GM12878 (cell line): ENCODE results near the gene DIS3L2. TPM values are rescaled to one million over a fixed set of nuclear protein-coding genes. Genes with fewer than 3 reads are reported as not detected.
A peak's percentile ranks its signal among the peaks of the same experiment; 100 is the strongest.

Source experiments
- ATAC-seq: fragments of 200-7000 bp; cut with Tn5 transposase; 3 replicates; pipeline ENCODE4 v1.9.1; 2020; ENCODE audit warnings: mild to moderate bottlenecking, moderate library complexity
- BruUV-seq: library from RNA; stranded (reverse); fragments of 400-500 nt; replicated peaks from 2 replicates; lab custom pipeline; 2021; lab: Mats Ljungman, UMichigan
- CTCF ChIA-PET: fragments of 300-600 bp; sonication (Branson Sonifier 250); formaldehyde crosslinking; extraction: SDS; loops from one replicate; lab custom pipeline; 2021; ENCODE audit warnings: inconsistent platforms; lab: Yijun Ruan, JAX
- POLR2A ChIA-PET: fragments of 350-600 bp; formaldehyde crosslinking; extraction: SDS; loops from one replicate; lab custom pipeline; 2021; ENCODE audit warnings: inconsistent platforms; lab: Charles Lee
- RAD21 ChIA-PET: fragments of 300-600 bp; sonication (Branson Sonifier 250); formaldehyde crosslinking; loops from one replicate; lab custom pipeline; 2023; ENCODE audit warnings: antibody characterized with exemption; ENCODE audit not compliant: unreplicated experiment; lab: Charles Lee
- SMC1A ChIA-PET: fragments of 300-600 bp; sonication (Branson Sonifier 250); formaldehyde crosslinking; loops from one replicate; lab custom pipeline; 2023; ENCODE audit not compliant: unreplicated experiment, uncharacterized antibody; lab: Charles Lee
- DNase-seq: peaks from one replicate; pipeline ENCODE4 v3.0.0-alpha.2; 2011; ENCODE audit warnings: low read depth, low spot score
- FAIRE-seq: peaks from 3 replicates; lab custom pipeline; 2011; peaks lifted over from hg19 to GRCh38; lab: Jason Lieb, UNC
- H2AFZ ChIP-seq: 2 replicates; pipeline ENCODE4 v1.6.0; 2011; ENCODE audit warnings: low read depth, low read length, control low read depth; ENCODE audit not compliant: control insufficient read depth
- H3K27ac ChIP-seq: 2 replicates; pipeline ENCODE4 v1.5.1; 2011; ENCODE audit warnings: control low read depth; ENCODE audit not compliant: control insufficient read depth, insufficient read depth
- H3K27me3 ChIP-seq, 2 experiments: replicated peaks in 1 of 2; 2 replicates each; pipeline versions ENCODE4 v1.6.0 to v1.6.1; 2011; ENCODE audit warnings: low read length in 1 of 2; ENCODE audit not compliant: control insufficient read depth in 2 of 2, insufficient read depth in 2 of 2
- H3K36me3 ChIP-seq, 2 experiments: 2 replicates each; pipeline ENCODE4 v1.5.1; 2011; ENCODE audit warnings: low read length in 1 of 2; ENCODE audit not compliant: control insufficient read depth in 2 of 2, insufficient read depth in 2 of 2
- H3K4me1 ChIP-seq: 2 replicates; pipeline ENCODE4 v1.6.1; 2011; ENCODE audit warnings: mild to moderate bottlenecking, low read length, moderate library complexity, mixed read lengths; ENCODE audit not compliant: control insufficient read depth, insufficient read depth
- H3K4me2 ChIP-seq: 2 replicates; pipeline ENCODE4 v1.6.0; 2011; ENCODE audit warnings: control low read depth; ENCODE audit not compliant: control insufficient read depth, insufficient read depth
- H3K4me3 ChIP-seq: fragments of 200-600 bp; sonication (generic); 2 replicates; pipeline ENCODE4 v1.5.1; 2016
- H3K79me2 ChIP-seq: 2 replicates; pipeline ENCODE4 v1.6.0; 2011; ENCODE audit warnings: low read length; ENCODE audit not compliant: control insufficient read depth, insufficient read depth
- H3K9ac ChIP-seq: 2 replicates; pipeline ENCODE4 v1.8.0; 2011; ENCODE audit warnings: low read length, control low read depth, mixed read lengths; ENCODE audit not compliant: control insufficient read depth, insufficient read depth
- H3K9me3 ChIP-seq: replicated peaks from 3 replicates; pipeline ENCODE4 v1.5.1; 2011; ENCODE audit warnings: mild to moderate bottlenecking, low read length; ENCODE audit not compliant: control insufficient read depth, insufficient read depth
- H4K20me1 ChIP-seq: 2 replicates; pipeline ENCODE4 v1.6.0; 2011; ENCODE audit not compliant: control insufficient read depth, insufficient read depth
- NR2F1 ChIP-seq: fragments of 450-650 bp; conservative IDR thresholded peaks from 2 replicates; pipeline ENCODE4 v1.6.1; 2017; ENCODE audit warnings: mild to moderate bottlenecking
- ZBED1 ChIP-seq: IDR thresholded peaks from 2 replicates; pipeline ENCODE4 v1.6.1; 2016; ENCODE audit warnings: borderline replicate concordance
- WGBS: methylation state at CpG from one replicate; pipeline ENCODE4 v1.1.6; 2016; ENCODE audit warnings: low lambda C conversion rate; ENCODE audit not compliant: insufficient replicate concordance, insufficient coverage; ENCODE audit errors: missing lambda C conversion rate; 5-methylcytosine and 5-hydroxymethylcytosine counted together
- in situ Hi-C: fragments of 300-500 bp; cut with MboI; formaldehyde crosslinking; loops from 9 replicates; pipeline ENCODE4 v1.14.3; 2018; ENCODE audit warnings: mixed read lengths
- intact Hi-C: fragments of 100-400 bp; cut with micrococcal nuclease; formaldehyde crosslinking; loops from one replicate; pipeline ENCODE4 v1.14.2; 2022; ENCODE audit not compliant: unreplicated experiment
- polyA plus RNA-seq, 11 experiments: library from polyadenylated mRNA; depleted of rRNA in 4 of 11; unstranded in 6 of 11; stranded (reverse) in 5 of 11; fragments of >200 nt; fragmentation: Nextera tagmentation in 4 of 11; fragmentation: Illumina TruSeq in 1 of 11; extraction: Ambion mirVana in 4 of 11; extraction: Trizol in 1 of 11; gene quantifications; 1 replicate in 1 of 11; 2 replicates in 10 of 11; pipeline versions ENCODE4 v1.2.1 to v1.2.3, GENCODE V29; 2011 to 2016; ENCODE audit warnings: inconsistent platforms in 2 of 11, missing spikeins in 2 of 11, low read depth in 1 of 11
- total RNA-seq, 4 experiments: library from RNA; depleted of rRNA in 3 of 4; stranded (reverse); fragments of >200 nt in 3 of 4; fragmentation: Illumina TruSeq in 1 of 4; extraction: Trizol in 1 of 4; gene quantifications; 2 replicates each; pipeline versions ENCODE4 v1.2.1 to v1.2.3, GENCODE V29; 2013 to 2021
- TF ChIP-seq, protein P1 (sequence below): fragments of 450-650 bp; IDR thresholded peaks from 2 replicates; pipeline ENCODE4 v1.6.1; 2016; ENCODE audit warnings: mild to moderate bottlenecking

DIS3L2 gene
- total and polyA plus RNA-seq, 10 of the 15 experiments (the other 5 are each of a cell fraction or from before 2014, with no cell fraction given), result 3.5 to 27.1 (median 16.0) TPM

DNA sequence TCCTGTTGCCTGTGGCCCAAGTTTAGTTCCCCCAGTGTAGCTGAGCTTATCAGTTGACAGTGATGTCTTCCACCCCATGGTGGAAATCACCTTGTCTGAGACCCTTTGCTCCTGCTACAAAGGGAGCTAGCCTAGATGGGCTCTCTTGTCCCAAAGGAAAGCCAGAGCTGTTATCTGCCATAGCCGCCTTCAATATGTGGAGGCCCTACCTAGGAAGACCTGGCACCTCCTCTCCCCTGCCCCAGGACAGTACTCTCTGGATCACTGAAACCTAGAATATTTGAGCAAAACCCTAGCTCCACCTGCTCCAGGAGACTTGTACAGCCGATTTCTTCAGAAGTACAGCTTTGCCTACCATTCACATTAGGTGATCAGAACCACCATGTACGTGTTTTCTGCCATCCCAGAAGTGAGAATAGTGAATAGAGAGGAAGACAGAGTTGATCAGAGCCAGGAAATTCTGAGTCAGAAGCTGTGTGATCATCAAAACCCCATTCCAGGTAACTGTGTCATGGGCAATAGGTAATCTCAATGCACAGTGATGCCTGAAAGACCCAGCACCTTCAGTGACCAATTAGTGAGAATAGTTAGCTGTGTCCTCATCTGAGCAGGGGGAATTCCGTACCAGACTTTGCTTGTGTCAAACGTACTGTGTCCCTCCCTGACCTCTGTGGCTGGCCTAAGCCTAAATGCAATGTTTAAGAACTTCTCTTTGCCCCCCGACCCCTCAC, 278.6 kb downstream of the DIS3L2 start:
- no peak overlapping the region for H3K4me2 ChIP-seq
- ChIA-PET SMC1A (interaction anchor here (1.0 to 2.9 kb wide), 4 partner anchors 10 to 53 kb away, joined by 3 to 12 read pairs (median 3); no protein-coding TSS in a partner anchor), CTCF (interaction anchor here (0.8 to 2.5 kb wide), 6 partner anchors 10 to 439 kb away, joined by 3 to 15 read pairs (median 5); no protein-coding TSS in a partner anchor), RAD21 (interaction anchor here (1.5 to 1.7 kb wide), 2 partner anchors 9 to 52 kb away, joined by 5 to 7 read pairs; no protein-coding TSS in a partner anchor), POLR2A (interaction anchor here (1.1 to 1.6 kb wide), 3 partner anchors 9 to 19 kb away, joined by 3 to 5 read pairs (median 3); no protein-coding TSS in a partner anchor)
- no peaks in the 10 kb centered on the region for H3K27me3 ChIP-seq
- H3K4me3 ChIP-seq, result no peak overlapping the region
- in situ Hi-C loops (no loop called here), intact Hi-C loops (no loop called here)
- TF ChIP-seq, protein P1, sequence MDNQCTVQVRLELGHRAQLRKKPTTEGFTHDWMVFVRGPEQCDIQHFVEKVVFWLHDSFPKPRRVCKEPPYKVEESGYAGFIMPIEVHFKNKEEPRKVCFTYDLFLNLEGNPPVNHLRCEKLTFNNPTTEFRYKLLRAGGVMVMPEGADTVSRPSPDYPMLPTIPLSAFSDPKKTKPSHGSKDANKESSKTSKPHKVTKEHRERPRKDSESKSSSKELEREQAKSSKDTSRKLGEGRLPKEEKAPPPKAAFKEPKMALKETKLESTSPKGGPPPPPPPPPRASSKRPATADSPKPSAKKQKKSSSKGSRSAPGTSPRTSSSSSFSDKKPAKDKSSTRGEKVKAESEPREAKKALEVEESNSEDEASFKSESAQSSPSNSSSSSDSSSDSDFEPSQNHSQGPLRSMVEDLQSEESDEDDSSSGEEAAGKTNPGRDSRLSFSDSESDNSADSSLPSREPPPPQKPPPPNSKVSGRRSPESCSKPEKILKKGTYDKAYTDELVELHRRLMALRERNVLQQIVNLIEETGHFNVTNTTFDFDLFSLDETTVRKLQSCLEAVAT, result peak; percentile 97
- TF ChIP-seq NR2F1 (peak; percentile 61; the same call in 1 of the 2 replicates), ZBED1 (no peak)
- DNase-seq (no peak), FAIRE-seq (no peak), ATAC-seq (peak; percentile 74)
- no peaks in the 10 kb centered on the region for H4K20me1 ChIP-seq
- H3K9ac ChIP-seq, result no peak overlapping the region
- H3K9me3 ChIP-seq, result no peaks in the 10 kb centered on the region
- no peaks in the 10 kb centered on the region; a peak in 1 of 4 replicates for H3K36me3 ChIP-seq
- no peak overlapping the region for H3K27ac ChIP-seq
- peaks cover 11% of the 10 kb centered on the region; the same call in 1 of the 2 replicates for H3K4me1 ChIP-seq
- H2AFZ ChIP-seq, result no peak overlapping the region
- BruUV-seq, result no TSS peak
- no peaks in the 10 kb centered on the region for H3K79me2 ChIP-seq
- 78% methylated on average over 6 of the region's 6 CpGs for WGBS
